Activated CD4-positive, CD25-positive, alpha-beta regulatory T cell (primary cell): Measurements from ENCODE around the gene BAZ1B.
"Not testable (repeated sequence)": the region's sequence is repeated elsewhere in the genome, so short reads cannot be mapped to it uniquely, and the experiment has no call there.

Experiments
- DNase-seq, 4 experiments: peaks; one replicate each; lab custom pipeline; 2025; lab: John Stamatoyannopoulos, UW

The BAZ1B gene

DNA sequence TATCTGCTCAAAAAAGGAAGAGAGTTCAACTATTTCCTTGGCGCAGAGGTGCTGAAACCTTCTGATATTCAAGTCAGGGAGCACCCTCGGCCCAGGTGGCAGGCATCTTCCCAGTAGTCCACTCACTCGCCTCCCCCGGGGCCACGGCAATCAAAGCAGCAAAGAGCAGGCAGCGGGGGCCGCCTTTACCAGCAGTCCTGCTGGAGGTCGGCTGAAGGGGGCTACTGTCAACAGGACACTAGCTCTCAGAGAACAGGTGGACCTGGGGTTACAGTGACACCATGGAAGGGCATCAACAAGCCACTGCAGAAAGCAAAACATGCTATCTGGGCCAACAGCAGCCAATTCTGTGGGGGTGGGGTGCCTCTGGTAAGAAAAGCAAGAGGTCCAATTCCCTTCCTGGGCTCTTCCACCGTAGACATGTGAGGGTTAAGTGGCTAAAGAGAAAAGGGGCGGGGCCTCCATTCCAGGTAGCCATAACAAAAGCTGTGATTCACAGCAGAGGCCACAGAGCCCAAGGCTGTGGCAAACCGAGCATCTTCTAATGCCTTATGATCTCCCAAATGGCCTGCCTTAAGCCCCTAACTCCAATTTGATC lies 79.1 kb downstream of the BAZ1B start:
- no peak for DNase-seq

DNA sequence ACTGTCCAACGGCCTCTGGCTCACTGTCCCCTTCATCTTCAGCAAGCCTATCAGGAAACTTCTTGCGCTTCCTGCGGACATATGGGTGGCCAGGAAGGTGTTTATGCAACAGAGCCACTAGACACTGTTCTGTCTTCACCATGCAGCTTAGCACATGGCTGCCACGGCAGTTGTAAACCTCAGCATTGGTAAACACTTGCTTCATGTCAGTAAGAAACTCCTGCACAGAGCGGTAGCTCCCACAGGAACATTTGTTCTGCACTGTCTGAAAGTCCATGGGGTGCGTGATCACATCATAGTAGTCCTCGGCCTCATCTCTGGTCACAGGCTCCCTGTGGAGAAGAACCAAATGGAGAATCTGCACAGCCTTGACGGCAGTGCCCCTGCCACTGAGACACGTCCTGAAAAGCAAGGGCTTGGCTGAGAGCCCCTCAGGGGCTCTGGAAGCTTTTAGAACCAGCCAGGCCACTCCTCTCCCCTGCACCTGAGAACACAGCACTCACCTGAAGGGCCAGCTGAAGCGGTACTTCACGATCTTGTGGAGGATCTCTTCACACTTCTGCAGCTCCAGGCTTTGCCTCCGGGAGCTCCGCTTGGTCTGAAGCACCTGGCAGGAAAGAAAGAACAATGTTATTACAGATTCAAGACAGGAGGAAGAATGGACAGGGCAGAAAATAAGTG lies 79.7 kb downstream of the BAZ1B start:
- no peak for DNase-seq

DNA sequence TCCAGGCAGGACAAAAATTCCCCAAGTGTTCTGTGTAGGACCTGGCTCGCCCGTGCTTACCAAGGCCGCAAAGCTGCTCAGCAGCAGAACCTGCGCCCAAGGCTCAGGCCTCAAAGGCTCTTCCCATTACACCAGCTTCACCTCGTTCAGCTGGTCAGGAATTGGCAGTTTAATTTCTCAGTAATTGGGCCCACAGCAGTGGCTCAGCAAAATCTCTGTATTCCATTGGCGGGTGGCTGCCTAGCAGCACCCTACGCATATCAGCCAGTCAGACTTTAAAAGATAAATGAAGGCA lies 82.7 kb downstream of the BAZ1B start:
- no peak for DNase-seq

DNA sequence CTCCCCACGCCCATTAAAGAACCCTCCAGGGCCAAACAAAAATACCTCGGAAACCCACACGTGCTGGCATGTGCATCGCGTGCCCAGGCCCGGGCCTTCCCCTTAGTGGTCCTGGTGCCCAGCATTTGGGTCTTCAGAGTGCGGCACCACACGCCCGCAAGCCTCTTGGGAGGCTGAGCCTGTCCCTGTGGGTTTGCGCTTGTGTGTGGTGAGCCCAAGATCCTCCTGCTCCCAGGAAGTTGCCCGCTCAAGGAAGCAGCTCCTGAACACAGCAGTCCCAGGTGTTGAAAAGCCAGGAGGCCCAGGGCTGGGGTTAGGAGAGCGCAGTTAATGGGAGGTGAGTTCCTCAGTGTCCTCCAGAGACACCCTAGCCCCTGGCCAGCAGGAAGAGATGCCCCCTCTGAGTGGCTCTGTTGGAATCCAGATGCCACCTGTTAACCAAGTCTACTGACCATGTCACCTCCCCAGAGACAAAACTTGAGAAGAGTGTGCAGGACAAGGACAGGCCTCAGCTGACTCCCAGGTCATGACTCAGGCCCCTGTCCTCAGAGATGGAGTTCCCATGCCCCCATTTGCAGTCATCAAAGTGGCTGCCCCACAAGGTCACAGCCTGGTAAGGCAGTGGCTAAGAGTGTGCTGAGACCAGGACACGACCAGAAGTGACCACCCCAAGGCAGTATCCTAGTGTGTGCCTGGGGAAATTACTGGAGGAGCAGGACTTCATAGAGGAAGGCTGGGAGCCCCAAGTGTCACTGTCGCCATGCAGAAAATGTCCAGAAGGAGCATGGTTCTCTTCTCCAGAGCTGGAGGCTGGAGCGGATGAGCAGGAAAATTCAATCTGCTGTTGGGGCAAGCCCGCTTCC lies 83.3 kb downstream of the BAZ1B start:
- no peak for DNase-seq

DNA sequence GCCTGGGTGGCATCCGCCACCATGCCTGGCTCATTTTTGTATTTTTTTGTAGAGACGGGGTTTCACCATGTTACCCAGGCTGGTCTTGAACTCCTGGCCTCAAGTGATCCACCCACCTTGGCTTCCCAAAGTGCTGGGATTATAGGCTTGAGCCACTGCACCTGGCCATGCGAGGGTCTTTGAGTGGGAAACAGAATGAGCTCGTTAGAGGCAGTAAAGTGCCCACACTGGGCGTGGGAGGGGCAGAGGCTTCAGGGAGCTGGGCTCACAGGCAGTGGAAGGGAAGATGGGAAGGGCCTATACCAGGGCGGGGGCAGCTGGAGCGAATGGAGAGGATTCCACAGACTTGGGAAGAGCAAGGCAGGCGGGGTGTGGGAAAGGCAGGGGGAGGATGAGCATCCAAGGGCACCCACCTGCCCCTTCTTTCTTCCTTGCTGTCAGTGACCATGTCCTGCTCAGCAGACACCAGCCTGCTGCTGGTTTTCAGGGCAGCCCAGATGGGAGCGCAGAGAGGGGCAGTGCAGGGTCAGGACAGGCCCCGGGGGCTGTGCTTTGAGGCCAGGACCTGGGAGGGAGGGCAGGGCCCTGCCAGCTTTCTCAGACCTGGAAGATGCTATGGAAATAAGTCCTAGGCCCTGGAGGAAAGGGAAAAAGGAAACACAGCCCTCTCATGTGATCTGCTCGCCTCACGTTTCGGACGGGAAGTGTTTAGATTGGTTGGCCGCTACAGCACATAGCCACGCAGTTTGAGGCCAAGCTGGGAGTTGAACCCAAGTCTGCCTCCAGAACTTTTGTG lies 84.3 kb downstream of the BAZ1B start:
- no peak for DNase-seq

DNA sequence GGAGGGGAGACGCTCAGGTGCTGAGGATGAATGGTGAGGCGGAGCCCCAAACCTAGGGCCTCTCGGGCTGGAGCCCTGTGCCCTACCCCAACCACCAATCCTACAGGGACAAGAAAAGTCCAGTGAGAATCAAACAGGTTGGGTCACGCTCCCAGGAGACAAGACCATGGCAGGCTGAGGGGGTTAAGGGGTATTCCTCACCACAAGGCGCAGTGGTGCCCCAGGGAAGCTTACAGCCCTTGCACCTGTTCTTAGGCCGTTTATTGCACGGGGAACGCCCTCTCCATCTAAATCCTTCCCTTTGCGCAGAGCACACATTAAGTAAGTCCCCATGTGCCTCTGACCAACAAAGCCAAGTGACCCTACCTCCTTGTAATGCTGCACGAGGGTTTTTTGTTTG lies 85.0 kb downstream of the BAZ1B start:
- no peak for DNase-seq

DNA sequence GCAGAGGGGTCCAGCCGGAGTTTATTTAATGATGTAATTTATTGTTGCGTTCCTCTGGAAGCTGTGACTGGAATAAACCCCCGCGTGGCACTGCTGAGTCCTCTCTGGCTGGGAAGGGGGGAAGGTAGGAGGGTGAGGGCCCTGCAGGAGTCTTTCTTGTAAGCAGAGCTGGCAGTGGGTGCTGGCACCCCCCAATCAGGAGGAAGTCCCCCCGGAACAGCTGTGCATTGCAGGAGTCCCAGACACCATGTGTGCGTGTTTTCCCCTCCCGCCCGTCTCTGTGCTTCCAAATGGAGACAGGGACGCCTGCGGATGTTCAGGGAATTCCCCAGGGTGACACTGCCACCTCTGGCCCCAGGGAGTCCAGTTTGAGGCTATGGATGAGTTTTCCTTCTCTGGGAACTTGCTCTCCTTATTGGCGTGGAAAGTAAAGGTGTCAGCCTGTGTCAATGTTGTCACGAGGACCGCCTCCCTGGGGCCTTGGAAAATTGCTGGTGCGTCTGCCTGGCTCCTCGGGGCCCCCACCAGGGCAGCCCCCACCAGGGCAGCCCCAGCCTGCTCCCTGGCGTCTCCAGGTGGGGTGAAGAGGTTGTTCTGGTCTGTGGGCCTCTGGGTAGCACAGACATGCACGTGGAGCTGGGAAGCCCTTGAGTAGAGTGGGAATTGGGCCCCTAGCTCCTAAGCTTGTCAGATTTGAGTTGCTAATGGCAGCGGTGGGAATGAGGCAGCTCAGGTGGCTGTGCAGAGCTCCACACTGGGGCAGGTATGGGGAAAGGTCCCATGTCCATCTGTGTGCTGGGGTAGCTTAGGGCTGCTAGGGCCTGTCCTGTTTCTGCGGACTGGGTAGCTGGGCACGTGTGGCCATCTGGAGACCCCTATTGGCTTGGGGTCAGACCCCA lies 85.8 kb downstream of the BAZ1B start:
- no peak for DNase-seq

DNA sequence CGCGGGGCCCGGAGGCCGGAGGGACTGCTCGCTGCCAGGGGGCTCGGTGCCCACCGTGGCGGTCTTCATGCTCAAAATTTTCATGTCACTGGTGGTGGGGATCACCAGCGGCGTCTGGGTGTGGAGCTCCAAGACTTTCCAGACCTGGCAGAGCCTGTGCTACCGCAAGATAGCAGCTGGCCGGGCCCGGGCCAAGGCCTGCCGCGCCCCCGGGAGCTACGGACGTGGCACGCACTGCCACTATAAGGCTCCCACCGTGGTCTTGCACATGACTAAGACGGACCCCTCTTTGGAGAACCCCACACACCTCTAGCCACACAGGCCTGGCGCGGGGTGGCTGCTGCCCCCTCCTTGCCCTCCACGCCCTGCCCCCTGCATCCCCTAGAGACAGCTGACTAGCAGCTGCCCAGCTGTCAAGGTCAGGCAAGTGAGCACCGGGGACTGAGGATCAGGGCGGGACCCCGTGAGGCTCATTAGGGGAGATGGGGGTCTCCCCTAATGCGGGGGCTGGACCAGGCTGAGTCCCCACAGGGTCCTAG lies 86.6 kb downstream of the BAZ1B start:
- no peak for DNase-seq

DNA sequence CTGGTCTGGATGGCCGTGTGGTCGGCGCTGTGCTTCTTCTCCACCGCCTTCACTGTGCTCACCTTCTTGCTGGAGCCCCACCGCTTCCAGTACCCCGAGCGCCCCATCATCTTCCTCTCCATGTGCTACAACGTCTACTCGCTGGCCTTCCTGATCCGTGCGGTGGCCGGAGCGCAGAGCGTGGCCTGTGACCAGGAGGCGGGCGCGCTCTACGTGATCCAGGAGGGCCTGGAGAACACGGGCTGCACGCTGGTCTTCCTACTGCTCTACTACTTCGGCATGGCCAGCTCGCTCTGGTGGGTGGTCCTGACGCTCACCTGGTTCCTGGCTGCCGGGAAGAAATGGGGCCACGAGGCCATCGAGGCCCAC lies 87.4 kb downstream of the BAZ1B start:
- DNase-seq, result no peak

DNA sequence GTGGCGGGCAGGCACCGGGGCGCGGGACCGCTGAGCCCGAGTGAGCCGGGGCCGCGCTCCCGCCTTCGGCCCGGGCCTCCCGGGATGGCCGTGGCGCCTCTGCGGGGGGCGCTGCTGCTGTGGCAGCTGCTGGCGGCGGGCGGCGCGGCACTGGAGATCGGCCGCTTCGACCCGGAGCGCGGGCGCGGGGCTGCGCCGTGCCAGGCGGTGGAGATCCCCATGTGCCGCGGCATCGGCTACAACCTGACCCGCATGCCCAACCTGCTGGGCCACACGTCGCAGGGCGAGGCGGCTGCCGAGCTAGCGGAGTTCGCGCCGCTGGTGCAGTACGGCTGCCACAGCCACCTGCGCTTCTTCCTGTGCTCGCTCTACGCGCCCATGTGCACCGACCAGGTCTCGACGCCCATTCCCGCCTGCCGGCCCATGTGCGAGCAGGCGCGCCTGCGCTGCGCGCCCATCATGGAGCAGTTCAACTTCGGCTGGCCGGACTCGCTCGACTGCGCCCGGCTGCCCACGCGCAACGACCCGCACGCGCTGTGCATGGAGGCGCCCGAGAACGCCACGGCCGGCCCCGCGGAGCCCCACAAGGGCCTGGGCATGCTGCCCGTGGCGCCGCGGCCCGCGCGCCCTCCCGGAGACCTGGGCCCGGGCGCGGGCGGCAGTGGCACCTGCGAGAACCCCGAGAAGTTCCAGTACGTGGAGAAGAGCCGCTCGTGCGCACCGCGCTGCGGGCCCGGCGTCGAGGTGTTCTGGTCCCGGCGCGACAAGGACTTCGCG lies 88.0 kb downstream of the BAZ1B start:
- no peak for DNase-seq

DNA sequence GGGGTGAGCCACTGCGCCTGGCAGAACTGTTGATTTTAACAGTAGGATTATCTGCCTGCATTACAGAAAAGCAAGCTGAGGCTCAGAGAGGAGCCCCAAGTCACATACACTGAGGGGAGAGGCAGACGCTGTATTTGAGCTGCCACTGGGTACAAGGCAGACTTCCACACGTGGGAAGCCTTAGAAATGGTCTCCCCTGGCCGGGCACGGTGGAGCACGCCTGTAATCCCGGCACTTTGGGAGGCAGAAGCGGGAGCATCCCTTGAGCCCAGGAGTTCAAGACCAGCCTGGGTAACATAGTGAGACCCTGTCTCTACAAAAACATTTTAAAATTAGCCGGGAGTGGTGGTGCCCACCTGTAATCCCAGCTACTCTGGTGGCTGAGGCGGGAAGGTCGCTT lies 89.4 kb downstream of the BAZ1B start:
- no peak for DNase-seq

DNA sequence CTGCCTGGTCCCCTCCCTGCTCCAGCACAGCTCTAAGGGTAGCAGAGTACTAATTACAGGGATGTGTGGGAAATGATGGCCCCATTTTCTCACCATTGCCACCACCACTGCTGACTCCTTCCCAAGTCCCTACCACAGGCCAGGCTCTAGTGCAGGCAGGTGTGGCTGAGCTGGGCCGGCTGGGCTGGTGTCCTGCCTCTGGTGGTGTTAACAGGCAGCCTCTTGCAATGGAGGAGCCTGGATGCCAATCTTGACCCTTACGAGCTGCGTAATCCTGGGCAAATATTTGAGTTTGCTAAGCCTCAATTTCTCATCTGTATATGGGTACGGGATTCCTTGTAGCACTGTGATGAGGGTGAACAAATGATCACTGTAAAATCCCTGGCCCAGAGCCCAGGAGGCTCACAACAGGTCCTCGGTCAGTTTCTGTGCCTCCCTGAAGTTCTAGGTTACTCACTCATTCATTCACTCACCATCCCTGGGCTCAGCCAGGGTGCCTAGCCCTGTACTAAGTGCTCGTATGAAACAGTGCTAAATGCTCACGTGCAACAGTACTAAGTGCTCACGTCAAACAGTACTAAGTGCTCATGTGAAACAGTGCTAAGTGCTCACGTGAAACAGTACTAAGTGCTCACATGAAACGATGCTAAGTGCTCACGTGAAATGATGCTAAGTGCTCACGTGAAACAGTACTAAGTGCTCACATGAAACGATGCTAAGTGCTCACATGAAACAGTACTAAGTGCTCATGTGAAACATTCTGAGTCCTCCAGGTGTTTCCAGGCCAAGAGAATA lies 90.9 kb downstream of the BAZ1B start:
- DNase-seq, result no peak

DNA sequence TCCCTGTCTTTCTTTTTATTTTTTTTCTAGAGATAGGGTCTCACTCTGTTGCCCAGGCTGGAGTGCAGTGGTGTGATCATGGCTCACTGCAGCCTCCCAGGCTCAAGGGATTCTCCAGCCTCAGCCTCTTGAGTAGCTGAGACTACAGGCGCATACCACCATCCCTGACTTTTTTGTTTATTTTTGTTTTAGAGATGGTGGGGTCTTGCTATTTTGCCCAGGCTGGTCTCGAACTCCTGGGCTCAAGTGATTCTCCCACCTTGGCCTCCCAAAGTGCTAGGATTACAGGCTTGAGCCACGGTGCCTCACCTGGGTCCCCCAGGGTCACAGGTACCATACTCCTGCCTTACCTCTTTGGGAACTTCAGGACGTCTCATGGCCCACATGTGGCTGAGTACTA lies 91.6 kb downstream of the BAZ1B start:
- DNase-seq, result not testable (repeated sequence)

DNA sequence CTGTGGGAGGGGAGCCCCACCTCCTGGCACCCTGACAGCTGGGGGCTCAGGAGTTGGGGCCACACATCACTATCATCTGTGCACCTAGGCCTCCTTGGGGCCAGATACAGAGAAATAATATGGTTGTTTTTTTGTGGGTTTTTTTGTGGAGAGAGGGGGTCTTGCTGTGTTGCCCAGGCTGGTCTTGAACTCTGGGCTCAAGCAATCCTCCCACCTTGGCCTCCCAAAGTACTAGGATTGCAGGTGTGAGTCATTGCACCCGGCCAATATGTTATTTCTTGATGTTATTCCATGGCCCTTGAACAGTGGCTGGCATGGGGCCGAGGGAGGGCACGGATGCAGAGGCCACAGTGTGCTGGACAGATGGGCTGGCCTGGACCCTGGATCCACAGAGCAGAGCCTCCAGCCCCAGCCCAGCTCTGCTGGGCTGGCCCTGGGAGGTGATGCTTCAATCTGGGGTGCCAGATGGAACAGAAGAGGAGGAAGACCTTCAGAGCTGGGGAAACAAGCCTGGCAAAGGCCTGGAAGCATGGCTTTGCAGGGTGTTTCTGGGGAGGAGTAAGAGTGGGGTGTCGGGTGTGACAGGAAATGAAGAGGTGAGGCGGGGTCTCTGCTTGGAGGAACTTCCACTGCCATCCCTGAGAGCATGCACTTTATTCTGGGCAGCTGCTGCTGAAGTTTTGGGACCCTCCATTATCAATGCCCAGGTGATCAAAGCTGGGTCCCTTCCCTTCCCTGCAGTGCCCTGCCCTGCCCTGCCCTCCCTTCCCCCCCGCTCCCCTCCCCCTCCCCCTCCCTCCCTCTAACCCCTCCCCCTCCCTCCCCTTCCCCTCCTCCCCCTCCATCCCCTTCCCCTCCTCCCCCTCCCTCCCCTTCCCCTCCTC lies 92.2 kb downstream of the BAZ1B start:
- no peak for DNase-seq

DNA sequence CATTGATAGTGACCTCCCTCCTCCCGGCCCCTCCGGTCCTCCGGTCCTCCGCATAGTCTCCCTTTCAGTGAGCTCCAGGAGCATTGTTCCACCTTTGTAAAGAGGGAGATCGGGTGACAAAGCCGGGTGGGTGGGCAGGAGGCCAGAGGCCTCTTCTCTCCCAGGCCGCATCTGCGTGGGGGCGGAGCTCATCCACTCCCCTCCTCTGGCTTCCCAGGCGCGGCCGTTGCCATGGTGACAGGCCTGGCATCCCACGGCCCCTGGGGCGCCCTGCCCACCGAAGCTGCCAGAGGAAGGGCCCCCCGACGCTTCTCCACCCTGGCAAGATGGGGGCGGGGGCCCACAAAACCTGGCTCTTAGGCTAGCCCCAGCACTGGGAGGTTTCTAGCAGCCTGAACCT lies 92.9 kb downstream of the BAZ1B start:
- DNase-seq, result no peak

DNA sequence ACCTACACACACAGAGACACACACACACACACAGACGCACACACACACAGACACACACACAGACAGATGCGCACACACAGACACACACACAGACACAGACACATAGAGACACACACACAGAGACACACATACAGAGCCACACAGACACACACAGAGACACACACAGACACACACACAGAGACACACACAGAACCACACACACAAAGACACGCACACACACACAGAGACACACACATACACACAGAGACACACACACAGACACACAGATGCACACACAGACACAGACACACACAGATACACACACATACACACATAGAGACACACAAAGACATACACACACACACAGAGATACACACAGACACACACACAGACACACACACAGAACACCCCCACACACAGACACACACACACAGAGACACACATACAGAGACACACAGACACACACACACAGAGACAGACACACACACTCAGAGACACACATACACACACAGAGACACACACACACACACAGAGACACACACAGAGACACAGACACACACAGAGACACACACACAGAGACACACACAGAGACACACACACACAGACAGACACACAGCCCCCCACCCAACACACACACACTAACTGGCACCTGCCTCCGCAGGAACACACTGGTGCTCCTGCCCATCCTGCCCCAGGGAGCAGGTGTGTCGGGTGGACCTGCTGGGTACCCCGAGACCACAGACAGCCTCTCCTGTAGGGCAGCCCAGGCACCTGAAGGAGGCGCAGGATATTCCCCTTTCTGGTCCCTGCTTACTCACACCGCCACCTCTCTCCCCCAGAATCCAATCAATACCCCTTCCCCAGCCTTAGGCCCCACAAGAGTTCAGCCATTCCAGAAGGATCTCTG lies 93.9 kb downstream of the BAZ1B start:
- no peak for DNase-seq

DNA sequence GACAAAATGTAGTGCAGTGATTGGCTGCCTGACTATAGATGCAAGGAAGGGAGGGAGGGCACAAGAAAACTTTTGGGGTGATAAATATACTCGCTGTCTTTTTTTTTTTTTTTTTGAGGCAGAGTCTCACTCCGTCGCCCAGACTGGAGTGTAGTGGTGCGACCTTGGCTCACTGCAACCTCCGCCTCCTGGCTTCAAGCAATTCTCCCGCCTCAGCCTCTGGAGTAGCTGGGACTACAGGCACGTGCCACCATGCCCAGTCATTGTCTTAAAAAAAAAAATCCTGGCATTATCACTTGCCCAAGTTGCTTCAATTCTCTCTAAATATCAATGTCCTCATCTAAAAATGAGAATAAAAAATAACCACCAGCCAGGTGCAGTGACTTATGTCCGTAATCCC lies 96.1 kb downstream of the BAZ1B start:
- DNase-seq, result no peak
